ENCODE measurements around the gene MESP2.

Gene MESP2

DNA sequence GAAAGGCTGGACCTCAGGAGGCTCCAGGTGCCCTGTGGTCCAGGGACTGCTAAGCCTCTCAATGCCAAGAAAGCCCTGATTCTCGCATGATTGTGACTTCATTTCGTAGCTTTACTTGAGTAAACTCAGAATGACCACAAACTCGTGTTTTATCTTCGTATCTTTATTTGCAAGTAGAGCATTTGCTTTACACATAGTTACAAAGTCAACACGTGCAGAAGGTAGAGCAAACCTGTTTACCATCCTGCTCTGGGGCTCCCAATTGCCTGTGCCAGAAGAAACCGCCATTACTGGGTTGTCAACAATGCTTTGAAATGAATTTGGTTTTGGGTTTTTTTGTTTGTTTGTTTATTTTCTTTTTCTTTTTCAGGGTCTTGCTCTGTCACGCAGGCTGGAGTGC lies 19.2 kb upstream of the MESP2 start:
- no peak for DNase-seq

DNA sequence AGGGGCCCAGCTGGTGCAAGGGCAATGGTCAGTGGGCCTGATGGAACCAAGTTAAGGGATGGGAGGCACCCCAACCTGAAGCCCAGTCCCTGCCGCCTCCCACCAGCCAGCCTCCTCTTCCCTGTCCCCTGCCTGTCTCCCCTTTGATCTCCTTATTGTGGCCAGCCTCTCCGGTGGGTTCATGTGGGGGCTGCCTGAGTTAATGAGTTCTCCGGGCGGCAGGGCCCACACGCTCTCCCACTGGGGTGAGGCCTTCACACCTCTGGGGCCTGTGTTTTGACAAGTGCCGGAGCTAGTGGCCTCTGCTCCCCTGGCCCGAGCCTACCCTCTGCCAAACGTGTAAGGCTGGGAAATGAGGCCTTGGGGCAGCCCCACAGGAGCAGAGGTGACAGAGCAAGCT lies 17.8 kb upstream of the MESP2 start:
- no peak for DNase-seq

- DNase-seq = no peak
Measured at GRCh38 chr15:89758981-89759380, 17.2 kb upstream of the MESP2 start.

GRCh38 chr15:89759835-89760234 lies 16.3 kb upstream of the MESP2 start:
- no peak for DNase-seq

DNA sequence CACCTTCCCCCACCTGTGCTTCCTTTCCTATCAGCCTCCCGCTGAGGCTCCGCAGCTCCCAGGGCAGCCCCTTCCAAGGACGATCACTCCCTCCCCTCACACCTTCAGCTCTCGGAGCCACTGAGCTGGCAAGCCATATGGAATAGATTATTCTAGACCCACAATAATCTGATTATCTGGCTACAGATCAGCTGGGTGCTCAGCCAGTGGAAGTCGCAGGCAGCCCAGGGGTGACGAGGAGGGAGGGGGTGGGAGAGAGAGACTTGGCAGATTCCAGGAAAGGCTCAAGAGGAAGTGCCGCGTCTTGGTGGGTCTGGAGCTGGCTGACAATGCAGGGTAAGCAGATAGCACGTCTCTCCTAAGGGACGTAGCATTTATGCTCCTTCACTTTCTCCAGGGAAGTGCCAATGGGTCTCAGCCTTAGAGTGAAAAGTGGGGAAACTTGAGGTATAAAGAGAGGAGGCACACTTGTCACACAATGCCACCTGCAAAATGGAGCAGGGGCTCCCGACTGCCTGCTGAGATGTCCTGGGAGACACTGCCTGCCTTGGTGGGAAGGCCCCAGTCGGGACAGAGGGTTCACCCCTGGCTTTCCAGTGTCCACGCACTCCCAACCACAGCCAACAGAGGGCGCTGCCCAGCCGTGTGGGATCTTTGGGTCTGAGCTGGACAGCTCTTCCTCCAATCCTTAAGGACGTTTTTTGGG lies 15.7 kb upstream of the MESP2 start:
- peak; percentile 85 for DNase-seq

DNA sequence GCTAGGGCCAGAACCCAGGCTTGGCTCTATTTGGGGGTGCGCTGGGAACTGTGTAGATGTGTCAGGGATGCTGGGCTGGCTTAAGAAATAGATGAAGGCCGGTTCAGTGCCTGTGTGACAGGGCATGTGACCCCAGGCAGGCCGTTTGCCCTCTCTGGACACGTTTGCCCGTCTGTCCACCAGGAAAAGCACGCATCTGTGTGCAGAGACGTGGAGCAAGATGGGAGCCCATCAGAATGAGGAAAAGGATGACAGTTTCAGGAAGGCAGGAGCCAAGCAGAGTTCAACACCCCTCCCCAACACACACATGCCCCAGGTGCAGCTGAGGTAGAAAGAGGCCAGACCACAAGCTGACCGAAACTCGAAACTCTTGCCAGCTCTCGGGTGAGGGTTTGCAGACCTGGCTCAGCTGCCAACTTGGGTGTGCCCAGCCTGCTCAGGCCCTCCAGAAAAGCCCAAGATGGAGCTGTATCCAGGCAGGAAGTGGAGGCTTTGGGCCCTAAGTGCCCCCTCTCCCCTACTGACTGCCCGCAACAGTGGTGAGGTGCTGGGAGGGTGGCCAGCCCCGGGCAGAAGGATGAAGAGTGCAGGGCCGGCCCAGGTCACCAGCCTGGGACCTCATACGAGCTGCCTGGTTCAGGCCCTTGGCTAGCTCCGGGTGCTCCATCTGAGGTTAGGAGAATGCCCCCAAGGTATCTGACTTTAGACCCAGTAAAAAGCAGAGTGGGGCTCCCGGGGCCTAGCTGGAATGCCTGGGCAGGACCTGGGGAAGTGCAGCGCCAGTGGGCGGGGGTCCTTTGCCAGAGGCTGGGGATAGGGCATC lies 14.9 kb upstream of the MESP2 start:
- DNase-seq = no peak

DNA sequence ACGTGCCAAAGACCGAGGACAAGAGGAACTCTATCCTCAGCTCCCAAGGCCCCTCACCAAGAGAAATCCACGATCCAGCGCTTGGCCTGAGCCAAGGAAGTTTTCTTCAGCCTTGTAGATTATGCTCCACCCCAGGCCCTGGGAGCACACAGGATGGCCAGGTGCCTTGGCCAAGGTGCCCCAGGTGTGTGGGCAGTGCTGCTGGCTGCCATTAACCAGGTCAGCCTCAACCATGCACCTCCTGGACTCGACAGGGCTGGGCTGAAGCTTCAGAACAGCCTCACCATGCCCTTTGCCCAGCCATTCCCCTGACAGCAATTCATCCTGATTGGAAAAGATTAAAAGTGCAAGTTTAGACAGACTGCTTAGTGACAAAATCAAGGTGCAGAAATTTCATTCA lies 14.2 kb upstream of the MESP2 start:
- no peak for DNase-seq

DNA sequence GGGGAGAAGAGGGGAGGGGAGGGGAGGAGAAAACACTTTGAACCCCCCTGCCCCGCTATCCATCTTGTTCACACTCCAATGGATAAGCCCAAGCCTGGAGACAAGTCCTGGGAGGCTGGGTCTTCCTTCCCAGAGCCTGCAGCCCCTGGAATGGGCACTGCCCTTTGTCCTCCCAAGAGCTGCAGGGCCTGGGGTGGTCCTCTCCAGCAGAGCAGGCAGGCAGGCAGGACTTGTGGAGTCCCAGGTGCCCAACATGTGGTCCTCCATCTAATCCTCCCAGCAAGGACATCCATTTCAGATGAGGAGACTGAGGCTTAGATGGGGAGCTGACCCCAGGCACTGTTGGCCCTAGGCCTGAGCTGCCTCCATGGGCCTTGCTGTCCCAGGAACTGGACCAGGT lies 10.4 kb upstream of the MESP2 start:
- DNase-seq = no peak

DNA sequence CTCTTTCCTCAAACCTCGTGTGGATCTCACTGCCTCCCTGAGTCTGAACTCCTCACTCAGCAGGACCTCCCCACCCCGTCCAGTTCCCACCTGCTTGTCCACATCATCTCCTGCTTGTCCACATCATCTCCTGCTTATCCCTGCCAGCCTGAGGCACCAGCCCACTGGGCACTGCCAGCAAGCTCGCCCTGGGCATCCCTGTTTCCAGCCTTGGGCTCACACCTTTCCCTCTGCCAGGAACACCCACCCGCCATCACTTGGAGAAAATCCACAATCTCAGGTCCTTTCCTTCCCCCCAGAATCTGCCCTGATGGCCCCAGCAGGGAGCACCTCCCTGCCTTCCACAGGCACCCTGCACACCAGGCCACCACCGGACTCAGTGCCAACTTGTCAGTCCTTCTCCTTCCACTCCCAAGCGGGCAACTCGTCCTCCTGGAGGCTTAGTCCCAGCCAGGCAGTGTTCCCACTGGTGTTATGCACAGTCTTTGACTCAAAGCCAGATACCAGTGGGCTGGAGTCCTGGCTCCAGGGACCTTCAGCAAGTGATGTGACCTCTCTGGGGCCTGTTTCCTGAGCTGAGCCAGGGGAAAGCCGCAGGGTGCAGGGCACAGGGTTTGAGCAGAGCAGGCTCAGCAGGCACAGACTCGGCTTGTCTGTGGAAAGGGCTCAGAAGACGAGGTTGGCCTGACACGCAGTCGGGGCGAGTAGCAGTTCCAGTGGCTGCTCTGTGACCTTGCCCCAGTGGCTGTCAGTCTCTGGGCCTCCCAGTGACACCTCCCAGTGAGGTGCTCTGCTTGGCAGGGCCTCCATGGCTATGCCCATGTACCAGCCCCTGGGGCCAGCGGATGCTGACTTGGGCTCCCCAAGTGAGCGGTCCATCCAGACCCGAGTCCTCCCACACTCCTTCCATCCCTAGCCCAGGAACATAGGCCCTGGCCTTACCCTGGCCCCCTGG lies 9.5 kb upstream of the MESP2 start:
- DNase-seq = no peak

DNA sequence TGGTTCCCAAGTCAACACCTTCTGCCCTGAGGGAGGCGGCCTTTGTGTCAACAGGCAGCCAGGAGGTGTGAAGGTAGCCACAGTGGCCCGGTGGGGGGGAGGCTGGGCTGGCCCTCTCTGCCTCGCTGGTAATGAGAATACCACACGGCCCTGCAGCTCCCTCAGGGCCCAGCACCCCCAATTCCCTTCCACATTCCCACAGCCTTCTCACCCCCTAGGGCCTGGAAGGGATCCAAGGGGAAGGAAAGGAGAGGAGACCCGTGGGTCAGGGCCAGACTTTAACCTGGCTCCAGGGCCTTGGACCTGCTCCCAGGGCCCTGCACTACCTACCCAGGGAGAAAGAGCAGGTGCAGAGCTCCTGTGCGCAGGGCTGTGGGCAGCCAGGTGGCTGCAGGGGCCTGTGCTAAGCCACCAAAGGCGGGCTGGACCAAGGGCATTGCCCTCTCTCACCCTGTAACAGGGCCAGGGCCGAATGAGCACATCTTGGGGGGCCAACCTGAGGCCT lies 8.7 kb upstream of the MESP2 start:
- DNase-seq = no peak

- DNase-seq = no peak
Measured at GRCh38 chr15:89768071-89768500, 8.0 kb upstream of the MESP2 start.

DNA sequence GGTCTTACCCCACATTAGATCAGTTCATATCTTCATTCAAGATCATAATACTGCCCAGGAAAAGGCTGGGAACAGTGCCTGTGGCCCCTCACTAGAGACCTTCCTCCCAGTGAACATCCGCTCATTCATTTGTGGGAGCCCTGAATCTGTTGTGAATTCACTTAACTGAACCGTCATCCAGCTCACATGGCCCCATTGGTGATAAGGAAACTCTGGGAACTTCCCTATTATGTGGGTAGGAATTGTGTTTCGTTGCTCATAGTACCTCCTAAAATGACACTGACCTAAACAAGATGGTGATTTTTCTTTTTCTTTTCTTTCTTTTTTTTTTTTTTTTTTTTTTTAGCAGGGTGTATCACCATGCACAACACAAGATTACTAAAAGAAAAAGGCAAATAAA lies 6.8 kb upstream of the MESP2 start:
- DNase-seq = no peak

DNA sequence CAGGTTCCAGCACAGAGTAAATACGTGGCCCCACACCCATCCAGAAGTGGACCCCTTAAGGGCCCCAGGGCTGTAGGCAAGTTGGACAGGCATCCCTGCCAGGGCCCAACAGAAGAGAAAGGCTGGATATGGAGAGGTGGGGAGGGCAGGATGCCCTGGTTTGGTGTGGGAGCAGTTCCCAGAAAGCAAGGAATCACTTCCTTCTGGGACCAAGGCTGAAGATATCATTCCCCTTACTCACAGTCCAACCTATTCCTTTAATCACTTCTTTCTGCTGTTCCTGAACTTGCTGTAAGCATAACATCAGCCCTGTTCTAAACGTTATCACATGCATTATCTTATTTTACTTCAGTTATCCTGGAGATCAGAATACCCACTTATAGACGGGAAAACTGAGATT lies 6.1 kb upstream of the MESP2 start:
- no peak for DNase-seq

- no peak for DNase-seq
Measured at GRCh38 chr15:89772932-89773583, 3.1 kb upstream of the MESP2 start.

DNA sequence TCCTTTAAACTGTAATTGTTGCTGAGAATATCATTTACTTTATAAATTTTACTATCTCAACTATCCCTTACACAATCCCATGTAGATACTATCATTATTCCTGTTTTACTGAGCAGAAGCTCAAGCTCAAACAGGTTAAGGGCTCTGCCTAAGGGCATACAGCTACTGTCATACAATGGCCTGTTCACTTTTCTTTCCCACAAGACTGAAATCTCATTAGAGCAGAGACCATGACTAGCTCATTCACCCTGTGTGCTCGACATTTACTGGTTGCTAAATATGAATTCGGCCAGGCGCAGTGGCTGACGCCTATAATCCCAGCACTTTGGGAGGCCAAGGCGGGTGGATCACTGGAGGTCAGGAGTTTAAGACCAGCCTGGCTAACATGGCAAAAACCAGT lies 1.6 kb upstream of the MESP2 start:
- DNase-seq = no peak

GRCh38 chr15:89775815-89776214 lies 317 bp upstream of the MESP2 start:
- DNase-seq = no peak

- DNase-seq = no peak
Measured at GRCh38 chr15:89777073-89777751, 1.1 kb downstream of the MESP2 start.

DNA sequence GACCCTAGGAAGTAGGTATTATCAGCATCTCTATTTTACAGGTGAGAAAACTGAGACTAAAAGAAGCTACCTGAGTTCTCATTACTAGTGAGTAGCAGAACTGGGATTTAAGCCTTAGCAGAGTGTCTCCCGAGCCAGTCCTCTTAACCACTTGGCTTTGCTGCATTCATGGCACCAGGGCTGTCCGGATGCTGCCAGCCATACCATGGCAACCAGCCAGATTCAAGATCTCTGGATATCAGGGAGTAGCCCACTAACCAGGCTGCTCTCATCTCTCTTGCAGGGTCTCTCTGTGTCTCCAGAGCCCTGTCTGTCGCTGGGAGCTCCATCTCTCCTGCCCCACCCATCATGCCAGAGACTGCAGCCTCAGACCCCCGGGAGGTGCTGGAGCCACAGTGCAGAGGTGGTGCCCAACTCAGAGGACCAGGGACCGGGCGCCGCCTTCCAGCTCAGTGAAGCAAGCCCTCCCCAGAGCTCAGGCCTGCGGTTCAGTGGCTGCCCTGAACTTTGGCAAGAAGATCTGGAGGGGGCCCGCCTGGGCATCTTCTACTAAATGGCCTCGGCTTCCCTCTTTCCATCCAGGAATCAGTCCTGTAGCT lies 1.7 kb downstream of the MESP2 start:
- no peak for DNase-seq

- peak; percentile 20 for DNase-seq
Measured at GRCh38 chr15:89778861-89779260, 2.7 kb downstream of the MESP2 start.

DNA sequence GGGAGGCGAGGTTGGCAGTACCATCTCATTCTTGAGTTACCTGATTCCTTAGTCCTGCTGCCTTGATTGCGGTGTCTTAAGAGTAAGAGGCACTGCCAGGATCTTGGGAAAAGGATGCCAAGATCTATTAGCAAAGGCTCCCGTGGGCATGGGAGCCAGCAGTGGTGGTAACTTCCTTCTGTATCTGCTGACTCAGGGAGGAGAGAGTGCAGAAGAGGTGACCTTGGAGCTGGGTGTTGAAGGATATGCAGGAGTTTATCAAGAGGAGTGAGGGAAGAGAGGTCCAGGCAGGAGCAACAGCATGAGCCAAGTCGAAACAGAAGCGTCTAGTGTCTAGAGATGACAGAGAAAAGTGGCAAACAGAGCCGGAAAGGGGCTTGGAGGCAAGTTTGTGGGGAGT lies 4.5 kb downstream of the MESP2 start:
- peak; percentile 23 for DNase-seq

DNA sequence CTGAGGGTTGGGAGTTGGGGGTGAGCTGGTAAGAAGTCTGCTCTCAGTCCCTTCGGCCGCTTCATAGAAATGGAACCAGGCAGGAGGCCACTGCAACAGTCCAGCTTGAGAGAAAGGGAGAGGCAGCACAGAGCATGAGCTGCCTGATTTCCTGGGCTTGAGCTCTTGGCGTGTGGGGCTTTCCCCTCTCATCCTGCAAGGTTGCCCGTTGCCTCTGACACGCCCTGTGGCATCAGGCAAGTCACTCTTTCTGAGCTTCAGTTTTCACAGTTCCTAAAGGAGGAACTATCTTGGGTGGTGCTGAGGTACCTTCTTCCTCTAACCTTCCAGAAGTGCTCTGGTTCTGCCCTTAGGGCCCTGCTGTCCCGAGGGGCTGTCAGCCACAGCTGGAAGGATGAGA lies 4.9 kb downstream of the MESP2 start:
- DNase-seq = peak; percentile 68
